ENCODE results near the gene BST2. TPM values are rescaled to one million over a fixed set of nuclear protein-coding genes. Genes with fewer than 3 reads are reported as not detected.

BST2 gene
- total RNA-seq, 1 donor from 2014 or later = 153 TPM

DNA sequence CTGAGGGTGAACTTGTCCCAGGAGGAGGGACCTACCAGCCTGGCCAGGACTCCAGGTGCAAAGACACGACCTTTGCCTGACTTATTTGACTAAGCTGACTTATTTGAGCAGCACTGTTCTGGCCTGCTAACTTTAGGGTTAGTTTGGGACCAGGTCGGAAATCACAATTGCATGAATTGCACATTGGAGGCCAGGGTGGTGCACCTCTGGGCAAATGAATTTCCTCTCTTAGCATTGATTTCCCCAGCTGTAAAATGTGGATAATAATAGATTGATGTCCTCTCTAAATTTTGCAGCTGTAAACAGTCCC lies 1.4 kb upstream of the BST2 start:
- H3K27ac Mint-ChIP-seq = peak overlapping the region; percentile 91
- H3K27me3 Mint-ChIP-seq = no peaks in the 10 kb centered on the region
- intact Hi-C loops (cut with micrococcal nuclease) = loop anchor here (5.0 kb wide), 1 partner anchor 45 kb away; no protein-coding TSS in a partner anchor
- H3K4me3 Mint-ChIP-seq = peak overlapping the region; percentile 97
- H3K9me3 Mint-ChIP-seq = no peaks in the 10 kb centered on the region
- peaks cover 32% of the 10 kb centered on the region for H3K4me1 Mint-ChIP-seq
- peaks cover 26% of the 10 kb centered on the region for H3K36me3 Mint-ChIP-seq (ENCODE audit: low read depth)
- peak; percentile 64 for DNase-seq

DNA sequence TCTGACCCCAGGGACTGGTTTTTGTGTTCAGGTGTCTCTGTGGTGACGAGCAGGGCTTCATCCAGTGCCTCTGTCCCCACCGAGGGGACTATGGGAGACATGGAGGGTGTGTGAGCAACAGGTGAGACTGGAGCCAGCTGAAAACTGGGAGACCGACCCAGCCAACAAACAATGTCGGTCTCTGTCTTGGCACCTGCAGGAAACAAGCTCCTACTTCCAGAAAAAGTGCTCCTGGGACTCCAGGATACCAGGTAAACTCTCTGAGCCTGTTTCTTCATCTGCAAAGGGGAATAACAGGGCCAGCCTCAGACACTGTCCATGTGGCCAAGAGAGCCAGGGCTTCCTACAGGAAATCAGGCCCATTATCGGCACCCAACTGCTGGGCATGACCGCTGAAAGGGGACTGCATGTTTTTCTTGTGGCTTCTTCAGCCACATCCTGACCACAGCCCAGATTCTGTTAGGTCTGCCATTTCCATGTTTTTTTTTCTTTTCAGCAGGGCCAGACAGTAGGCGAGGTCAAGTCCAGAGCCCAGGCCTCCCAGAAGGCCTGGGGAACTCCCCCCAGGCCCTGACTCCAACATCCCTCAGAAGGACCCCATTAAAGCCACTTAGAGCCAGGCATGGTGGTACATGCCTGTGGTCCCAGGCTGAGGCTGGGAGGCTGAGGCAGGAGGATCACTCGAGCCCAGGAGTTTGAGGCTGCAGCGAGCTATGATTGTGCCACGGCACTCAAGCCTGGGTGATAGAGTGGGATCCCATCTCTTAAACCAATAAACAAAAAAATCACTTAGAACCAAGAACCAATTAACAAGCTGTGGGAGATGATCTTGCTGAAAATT lies 836 bp upstream of the BST2 start:
- DNase-seq = peak; percentile 80
- Mint-ChIP-seq H3K9me3 (no peaks in the 10 kb centered on the region), H3K27ac (peak overlapping the region; percentile 91), H3K36me3 (ENCODE audit: low read depth) (peaks cover 26% of the 10 kb centered on the region), H3K27me3 (no peaks in the 10 kb centered on the region), H3K4me1 (peaks cover 31% of the 10 kb centered on the region), H3K4me3 (peak overlapping the region; percentile 97)
- intact Hi-C loops (cut with micrococcal nuclease) = loop anchor here (5.0 kb wide), 1 partner anchor 46 kb away; no protein-coding TSS in a partner anchor

DNA sequence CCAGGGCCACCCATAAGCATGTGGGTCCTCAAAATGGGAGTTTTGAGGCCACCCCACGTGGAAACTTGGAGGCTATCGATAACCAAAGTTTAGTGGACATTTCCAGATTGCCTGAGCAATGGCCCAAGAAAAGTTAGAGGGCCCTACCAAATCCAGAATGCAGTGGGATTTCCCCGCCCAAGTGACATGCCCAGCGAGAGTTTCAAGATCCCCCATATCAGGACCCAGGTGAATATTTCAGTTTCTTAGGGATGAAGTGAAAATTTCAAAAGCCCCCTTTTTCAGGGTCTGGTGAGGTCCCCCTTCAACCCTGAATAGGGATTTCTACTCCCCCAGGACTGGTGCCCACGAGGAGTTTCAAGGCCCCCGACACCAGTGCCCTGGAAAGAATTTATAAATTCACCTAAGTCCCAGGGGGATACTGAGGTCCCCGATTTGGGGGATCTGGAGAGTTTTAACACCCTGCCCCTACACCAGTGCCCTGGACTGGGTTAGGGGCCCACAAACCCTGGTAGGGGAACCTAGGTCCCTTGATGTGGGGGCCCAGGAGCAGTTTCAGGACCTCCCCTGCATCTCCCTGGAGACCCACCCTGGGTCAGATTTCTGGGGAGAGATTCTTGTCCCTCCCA lies 695 bp downstream of the BST2 start:
- DNase-seq = peak; percentile 64
- Mint-ChIP-seq H3K36me3 (ENCODE audit: low read depth) (peaks cover 30% of the 10 kb centered on the region), H3K4me3 (peak overlapping the region; percentile 97), H3K4me1 (peaks cover 33% of the 10 kb centered on the region), H3K27me3 (no peaks in the 10 kb centered on the region), H3K27ac (peak overlapping the region; percentile 91), H3K9me3 (no peaks in the 10 kb centered on the region)
- intact Hi-C loops (cut with micrococcal nuclease) = loop anchor here (1.0 to 5.0 kb wide), 4 partner anchors 14 to 112 kb away; no protein-coding TSS in a partner anchor

DNA sequence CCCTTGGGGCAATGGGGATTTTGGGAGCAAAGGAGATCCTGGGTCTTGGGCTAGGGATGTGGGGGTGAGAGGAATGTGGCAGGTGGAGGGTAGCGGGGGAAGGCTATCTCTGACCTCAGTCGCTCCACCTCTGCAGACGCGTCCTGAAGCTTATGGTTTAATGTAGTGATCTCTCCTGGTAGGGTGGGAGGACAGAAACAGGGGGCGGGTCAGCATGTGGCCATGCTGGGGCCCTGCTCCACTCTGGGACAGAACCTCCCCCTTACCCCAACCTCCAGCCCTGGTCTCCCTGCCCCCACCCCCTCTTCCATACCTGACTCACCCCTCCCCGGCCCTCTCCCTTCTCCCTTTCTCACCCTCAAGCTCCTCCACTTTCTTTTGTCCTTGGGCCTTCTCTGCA lies 1.4 kb downstream of the BST2 start:
- Mint-ChIP-seq H3K27ac (peak overlapping the region; percentile 90), H3K36me3 (ENCODE audit: low read depth) (peaks cover 31% of the 10 kb centered on the region), H3K4me3 (peak overlapping the region; percentile 97), H3K27me3 (no peaks in the 10 kb centered on the region), H3K4me1 (peaks cover 33% of the 10 kb centered on the region), H3K9me3 (no peaks in the 10 kb centered on the region)
- peak; percentile 64 for DNase-seq
- intact Hi-C loops (cut with micrococcal nuclease) = loop anchor here (2.0 kb wide), 1 partner anchor 13 kb away; no protein-coding TSS in a partner anchor

DNA sequence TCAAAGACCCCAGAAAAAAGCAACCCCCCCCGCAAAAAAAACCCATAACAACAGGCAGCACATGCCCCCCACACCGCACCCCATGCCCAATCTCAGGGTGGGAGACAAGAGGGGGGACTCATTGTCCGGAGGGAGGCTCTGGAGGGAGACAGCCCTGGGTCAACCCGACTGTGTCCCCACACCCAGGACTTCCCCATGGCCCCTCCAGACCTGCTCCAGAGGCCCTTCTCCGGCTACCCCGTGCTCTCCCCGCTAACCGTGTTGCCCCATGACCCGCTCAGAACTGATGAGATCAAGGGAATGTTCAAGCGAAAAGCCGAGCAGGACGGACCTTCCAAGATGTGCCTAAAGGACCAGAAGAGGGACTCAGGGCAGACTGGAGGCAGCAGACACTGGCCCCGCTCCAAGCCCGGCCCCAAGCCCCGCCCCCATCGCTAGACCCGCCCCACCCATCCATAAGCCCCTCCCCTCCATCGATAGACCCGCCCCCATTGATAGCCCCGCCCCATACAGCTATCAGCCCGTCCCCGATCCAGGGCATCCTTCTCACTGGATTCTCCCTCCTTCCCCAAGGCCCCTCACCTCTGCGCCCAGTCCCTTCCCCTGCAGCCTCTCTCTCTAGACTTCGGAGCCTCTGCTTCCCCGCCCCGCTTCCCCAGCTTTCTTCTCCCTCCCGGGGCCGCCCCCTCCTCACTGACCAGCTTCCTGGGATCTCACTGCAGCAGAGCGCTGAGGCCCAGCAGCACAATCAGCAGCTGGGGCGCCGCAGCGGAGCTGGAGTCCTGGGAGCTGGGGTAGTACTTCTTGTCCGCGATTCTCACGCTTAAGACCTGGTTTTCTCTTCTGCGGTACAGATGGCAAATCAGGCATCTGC lies 2.2 kb downstream of the BST2 start:
- Mint-ChIP-seq H3K4me1 (peaks cover 33% of the 10 kb centered on the region), H3K9me3 (no peaks in the 10 kb centered on the region), H3K27ac (peak overlapping the region; percentile 90), H3K36me3 (ENCODE audit: low read depth) (peaks cover 34% of the 10 kb centered on the region), H3K27me3 (no peaks in the 10 kb centered on the region), H3K4me3 (peak overlapping the region; percentile 97)
- intact Hi-C loops (cut with micrococcal nuclease) = loop anchor here (1.0 kb wide), 1 partner anchor 8 kb away; no protein-coding TSS in a partner anchor
- DNase-seq = peak; percentile 80

DNA sequence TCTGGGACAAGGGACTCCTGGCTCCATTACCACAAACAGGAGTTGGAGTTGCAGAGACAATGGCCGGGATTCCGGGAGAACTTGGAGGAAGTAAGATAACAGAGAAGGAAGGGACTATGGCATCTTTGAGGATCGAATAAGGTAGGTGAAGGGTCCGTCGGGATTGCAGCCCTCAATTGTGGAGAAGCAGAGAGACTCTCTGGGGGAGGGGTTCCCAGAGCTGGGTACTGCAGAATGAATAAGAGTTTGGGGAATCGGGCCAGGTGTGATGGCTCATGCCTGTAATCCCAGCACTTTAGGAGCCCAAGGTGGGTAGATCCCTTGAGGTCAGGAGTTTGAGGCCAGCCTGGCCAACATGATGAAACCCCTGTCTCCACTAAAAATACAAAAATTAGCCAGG lies 3.8 kb downstream of the BST2 start:
- intact Hi-C loops (cut with micrococcal nuclease) = no loop called here
- no peak for DNase-seq
- H3K36me3 Mint-ChIP-seq (ENCODE audit: low read depth) = peaks cover 34% of the 10 kb centered on the region
- peaks cover 22% of the 10 kb centered on the region for H3K4me1 Mint-ChIP-seq
- H3K4me3 Mint-ChIP-seq = no peak overlapping the region
- H3K9me3 Mint-ChIP-seq = no peaks in the 10 kb centered on the region
- H3K27ac Mint-ChIP-seq = no peak overlapping the region
- no peaks in the 10 kb centered on the region for H3K27me3 Mint-ChIP-seq

DNA sequence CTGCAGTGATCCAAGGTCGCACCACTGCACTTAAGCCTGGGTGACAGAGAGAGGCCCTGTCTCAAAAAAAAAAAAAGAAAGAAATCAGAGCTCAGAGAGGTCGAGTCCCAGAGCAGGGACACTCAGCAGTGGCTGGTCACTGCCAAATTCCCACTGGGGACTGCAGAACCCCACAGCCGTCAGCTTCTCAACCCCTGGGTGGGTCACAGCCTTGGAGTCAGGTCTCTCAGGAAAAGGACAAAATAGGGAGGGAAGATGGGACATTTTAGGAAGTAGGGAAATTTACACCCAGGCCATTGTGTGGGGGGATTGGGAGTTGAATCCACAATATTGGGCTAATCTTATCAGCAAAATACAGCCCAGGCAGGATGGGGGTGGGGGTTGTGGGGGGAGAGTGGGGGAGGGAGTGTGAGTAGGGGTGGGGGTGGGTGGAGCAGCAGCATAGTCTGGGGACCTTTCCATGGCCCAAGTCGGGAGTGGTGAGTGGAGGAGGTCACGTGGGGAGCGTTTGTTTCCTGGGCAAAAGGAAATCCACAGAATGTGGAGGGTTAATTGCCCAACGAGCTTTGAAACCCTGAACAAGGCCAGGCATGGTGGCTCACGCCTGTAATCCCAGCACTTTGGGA lies 6.4 kb downstream of the BST2 start:
- Mint-ChIP-seq H3K27me3 (no peaks in the 10 kb centered on the region), H3K4me1 (peaks cover 22% of the 10 kb centered on the region)

DNA sequence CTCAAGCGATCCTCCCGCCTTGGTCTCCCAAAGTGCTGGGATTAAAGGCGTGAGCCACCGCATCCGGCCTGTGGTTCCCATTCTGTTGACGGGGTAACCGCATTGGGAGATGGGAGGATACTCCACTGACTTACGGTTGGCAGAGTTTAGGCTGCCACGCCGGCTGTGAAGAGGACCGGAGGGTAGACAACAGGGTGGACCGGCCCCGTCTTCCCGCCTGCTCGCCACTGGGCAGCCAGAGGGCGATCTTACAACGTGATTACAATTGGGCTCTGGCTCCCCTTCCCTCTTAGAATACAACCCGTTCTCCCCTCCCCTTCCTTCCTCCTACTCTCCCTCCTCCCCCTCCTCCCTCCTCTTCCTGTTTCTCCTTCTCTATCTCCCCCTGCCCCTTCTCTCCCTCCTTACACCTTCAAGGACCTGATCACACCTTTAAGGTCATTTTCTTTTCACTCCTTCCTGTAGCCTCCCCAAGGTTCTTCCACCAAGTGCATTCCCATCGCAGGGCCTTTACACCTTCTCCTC lies 10.5 kb downstream of the BST2 start:
- DNase-seq = peak; percentile 89
- H3K36me3 Mint-ChIP-seq (ENCODE audit: low read depth) = peaks cover 21% of the 10 kb centered on the region
- intact Hi-C loops (cut with micrococcal nuclease) = loop anchor here (1.0 to 10.0 kb wide), 3 partner anchors 8 to 320 kb away; partner anchors contain the start of genes HAUS8 and MYO9B
- peaks cover 6% of the 10 kb centered on the region for H3K27me3 Mint-ChIP-seq
- H3K4me3 Mint-ChIP-seq = peak overlapping the region; percentile 55
- peaks cover 20% of the 10 kb centered on the region for H3K4me1 Mint-ChIP-seq
- H3K27ac Mint-ChIP-seq = peak overlapping the region; percentile 55
- H3K9me3 Mint-ChIP-seq = no peaks in the 10 kb centered on the region

More for the DNA sequence above, 6.4 kb downstream of the BST2 start:
- DNase-seq = no peak
- intact Hi-C loops (cut with micrococcal nuclease) = loop anchor here (10.0 kb wide), 1 partner anchor 324 kb away; the partner anchor contains the start of genes HAUS8 and MYO9B
- no peak overlapping the region for H3K4me3 Mint-ChIP-seq
- peaks cover 34% of the 10 kb centered on the region for H3K36me3 Mint-ChIP-seq (ENCODE audit: low read depth)
- H3K27ac Mint-ChIP-seq = no peak overlapping the region
- no peaks in the 10 kb centered on the region for H3K9me3 Mint-ChIP-seq

DNA sequence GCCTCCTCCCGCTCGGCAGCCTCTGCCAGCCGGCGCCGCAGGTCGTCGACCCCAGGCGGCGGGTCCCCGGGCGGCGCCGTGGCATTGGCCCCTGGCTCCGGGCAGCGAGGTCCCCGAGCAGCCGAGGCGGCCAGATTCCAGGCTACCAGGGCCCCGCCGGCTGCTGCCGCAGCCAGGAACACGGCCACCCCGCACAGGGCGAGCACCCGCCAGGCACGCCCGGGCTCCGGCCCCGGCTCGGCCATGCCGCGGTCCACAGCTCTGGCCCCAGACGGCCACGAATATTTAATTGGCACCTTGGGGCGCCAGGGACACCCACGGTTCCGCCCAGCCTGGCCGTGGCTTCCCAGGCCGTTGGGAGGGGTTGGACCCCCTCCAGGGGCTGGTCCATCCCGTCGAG lies 11.5 kb downstream of the BST2 start, which contains the start of gene CCDC194:
Gene CCDC194, minus strand, starts transcription at position 283 of the 400 bp plus-strand sequence. Its CDS starts 38 bp downstream, at position 245.
- intact Hi-C loops (cut with micrococcal nuclease) = loop anchor here (10.0 kb wide), 1 partner anchor 319 kb away; the partner anchor contains the start of genes HAUS8 and MYO9B

DNA sequence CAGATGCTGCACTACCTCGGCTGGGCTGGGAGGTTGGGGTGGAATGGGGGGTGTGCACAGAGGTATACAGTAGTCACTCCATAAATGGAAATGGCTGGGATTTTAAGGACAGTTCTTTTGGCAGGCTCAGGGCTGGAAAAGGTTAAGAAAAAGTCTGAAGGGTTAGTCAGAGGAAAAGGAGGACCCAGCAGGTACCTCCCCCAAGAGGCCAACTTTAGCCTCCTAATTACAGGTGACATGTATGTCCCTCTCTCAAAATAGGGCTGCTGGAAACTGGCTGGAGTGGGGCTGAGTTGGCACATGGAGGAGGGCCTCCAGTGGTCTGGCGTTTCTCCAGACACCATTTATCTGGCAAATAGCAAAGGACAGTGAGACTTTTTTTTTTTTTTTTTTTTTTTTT lies 12.4 kb downstream of the BST2 start:
- Mint-ChIP-seq H3K4me3 (no peak overlapping the region), H3K27ac (peak overlapping the region; percentile 41), H3K27me3 (peaks cover 16% of the 10 kb centered on the region), H3K4me1 (peaks cover 20% of the 10 kb centered on the region), H3K9me3 (no peaks in the 10 kb centered on the region), H3K36me3 (ENCODE audit: low read depth) (peaks cover 15% of the 10 kb centered on the region)
- intact Hi-C loops (cut with micrococcal nuclease) = loop anchor here (10.0 kb wide), 1 partner anchor 318 kb away; the partner anchor contains the start of genes HAUS8 and MYO9B
- DNase-seq = no peak

More for the DNA sequence above, 11.5 kb downstream of the BST2 start, which contains the start of gene CCDC194:
- H3K4me3 Mint-ChIP-seq = peak within 1 kb of the TSS; percentile 55
- peaks cover 15% of the 10 kb centered on the region for H3K27me3 Mint-ChIP-seq
- peaks cover 18% of the 10 kb centered on the region for H3K36me3 Mint-ChIP-seq (ENCODE audit: low read depth)
- H3K9me3 Mint-ChIP-seq = no peaks in the 10 kb centered on the region
- peaks cover 20% of the 10 kb centered on the region for H3K4me1 Mint-ChIP-seq
- no peak for DNase-seq
- H3K27ac Mint-ChIP-seq = peak within 1 kb of the TSS; percentile 55

DNA sequence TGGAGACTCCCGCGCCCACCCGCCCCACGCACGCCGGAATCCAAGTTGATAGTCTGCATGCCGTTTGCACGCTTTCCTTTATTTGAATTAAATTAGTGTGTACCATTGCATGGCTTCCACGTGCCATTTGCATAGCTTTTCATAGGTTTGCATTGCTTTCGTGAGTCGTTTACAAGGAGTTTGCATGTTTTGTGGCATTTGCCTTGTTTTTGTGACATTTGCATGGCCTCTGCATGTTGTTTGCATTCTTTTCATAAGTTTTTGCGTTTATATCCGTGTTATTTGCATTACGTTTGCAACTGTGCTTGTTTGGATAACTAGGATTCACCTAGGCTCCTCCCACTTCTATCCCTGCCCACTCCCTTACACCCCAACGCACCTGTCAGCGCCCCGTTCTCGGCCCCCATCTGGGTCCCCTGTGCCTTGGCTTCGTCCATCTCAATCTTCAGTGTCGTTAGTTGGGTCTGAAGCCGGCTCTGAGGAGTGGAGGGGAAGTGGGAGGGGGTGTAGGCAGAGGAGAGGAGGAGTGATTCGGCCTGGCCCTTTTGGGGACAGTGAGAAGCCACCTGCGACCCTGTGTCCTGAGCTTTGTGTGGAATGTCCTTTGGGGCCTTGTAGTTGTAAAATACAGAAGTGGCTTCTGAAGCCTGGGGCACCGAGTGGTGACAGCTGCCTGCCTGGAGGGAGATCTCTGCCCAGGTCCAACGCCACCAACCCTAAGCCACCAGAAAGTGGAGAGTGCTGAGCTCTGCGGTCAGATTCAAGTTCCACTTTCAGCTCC lies 13.9 kb downstream of the BST2 start:
- Mint-ChIP-seq H3K36me3 (ENCODE audit: low read depth) (peaks cover 10% of the 10 kb centered on the region), H3K9me3 (no peaks in the 10 kb centered on the region), H3K4me1 (peaks cover 20% of the 10 kb centered on the region), H3K27me3 (peaks cover 16% of the 10 kb centered on the region), H3K4me3 (peak overlapping the region; percentile 98), H3K27ac (peak overlapping the region; percentile 11)
- intact Hi-C loops (cut with micrococcal nuclease) = loop anchor here (1.0 to 10.0 kb wide), 3 partner anchors 13 to 317 kb away; partner anchors contain the start of genes BST2, HAUS8 and MYO9B
- DNase-seq = peak; percentile 68
